Mesendoderm (in vitro differentiated cells): ENCODE data around the gene ALK.

Experiments used
- DNase-seq: peaks from one replicate; pipeline ENCODE4 v3.0.0; 2013
- H2AK5ac ChIP-seq: 2 replicates; pipeline ENCODE4 v1.6.1; 2013; ENCODE audit warnings: low read length, inconsistent platforms
- H2BK120ac ChIP-seq: 2 replicates; pipeline ENCODE4 v1.6.1; 2013; ENCODE audit warnings: low read depth, mild to moderate bottlenecking, low read length, moderate library complexity, mixed read lengths
- H2BK15ac ChIP-seq: replicated peaks from 2 replicates; pipeline ENCODE4 v1.6.1; 2013; ENCODE audit warnings: low read depth, mild to moderate bottlenecking, moderate library complexity
- H2BK5ac ChIP-seq: 2 replicates; pipeline ENCODE4 v1.6.1; 2013; ENCODE audit warnings: low read length, inconsistent platforms
- H3K18ac ChIP-seq: 2 replicates; pipeline ENCODE4 v1.6.1; 2013; ENCODE audit warnings: mild to moderate bottlenecking, low read length, mixed read lengths
- H3K23ac ChIP-seq: one replicate; pipeline ENCODE4 v1.6.1; 2013; ENCODE audit warnings: low read length
- H3K27ac ChIP-seq: 2 replicates; pipeline ENCODE4 v1.5.1; 2013; ENCODE audit warnings: low read depth, mild to moderate bottlenecking, inconsistent platforms, low read length, moderate library complexity
- H3K27me3 ChIP-seq: 2 replicates; pipeline ENCODE4 v1.6.1; 2013; ENCODE audit warnings: low read length, control low read depth, mild to moderate bottlenecking, inconsistent platforms; ENCODE audit not compliant: insufficient read depth, poor library complexity
- H3K36me3 ChIP-seq: 2 replicates; pipeline ENCODE4 v1.6.1; 2013; ENCODE audit warnings: low read length, inconsistent platforms; ENCODE audit not compliant: control insufficient read depth, insufficient read depth
- H3K4ac ChIP-seq: one replicate; pipeline ENCODE4 v1.6.1; 2013; ENCODE audit warnings: low read depth, mild to moderate bottlenecking, low read length, moderate library complexity
- H3K4me1 ChIP-seq: 2 replicates; pipeline ENCODE4 v1.6.1; 2013; ENCODE audit warnings: low read depth, low read length, inconsistent platforms; ENCODE audit not compliant: control insufficient read depth
- H3K4me2 ChIP-seq: 2 replicates; pipeline ENCODE4 v1.6.1; 2013; ENCODE audit warnings: low read length
- H3K4me3 ChIP-seq: 2 replicates; pipeline ENCODE4 v1.5.1; 2013; ENCODE audit warnings: mild to moderate bottlenecking, low read length
- H3K56ac ChIP-seq: one replicate; pipeline ENCODE4 v1.6.1; 2013; ENCODE audit warnings: low read length
- H3K79me1 ChIP-seq: 2 replicates; pipeline ENCODE4 v1.6.1; 2013; ENCODE audit warnings: low read length, inconsistent platforms
- H3K79me2 ChIP-seq: 2 replicates; pipeline ENCODE4 v1.6.1; 2013; ENCODE audit warnings: mild to moderate bottlenecking, low read length; ENCODE audit not compliant: control insufficient read depth, insufficient read depth
- H3K9ac ChIP-seq: 2 replicates; pipeline ENCODE4 v1.6.1; 2013; ENCODE audit warnings: low read length, inconsistent platforms
- H4K5ac ChIP-seq: one replicate; pipeline ENCODE4 v1.6.1; 2013; ENCODE audit warnings: low read length
- H4K8ac ChIP-seq: one replicate; pipeline ENCODE4 v1.6.1; 2013; ENCODE audit warnings: low read depth, mild to moderate bottlenecking, control low read depth, low read length, moderate library complexity
- WGBS: extraction: QIAGEN DNeasy Blood & Tissue Kit; methylation state at CpG from one replicate; pipeline ENCODE4 v1.1.7; 2013; ENCODE audit warnings: low lambda C conversion rate, missing lambda C conversion rate; ENCODE audit not compliant: insufficient coverage; ENCODE audit errors: extremely low coverage; 5-methylcytosine and 5-hydroxymethylcytosine counted together

ALK gene

GRCh38 chr2:29449499-29449898 lies 471.9 kb downstream of the ALK start:
- no peak for DNase-seq
- Histone ChIP-seq H3K79me1 (no peaks in the 10 kb centered on the region), H2BK15ac (no peak overlapping the region), H3K79me2 (no peaks in the 10 kb centered on the region), H3K4me2 (no peak overlapping the region), H3K4ac (no peak overlapping the region), H2BK120ac (no peak overlapping the region), H3K56ac (no peak overlapping the region), H3K27ac (no peak overlapping the region), H3K9ac (no peak overlapping the region), H4K5ac (no peak overlapping the region), H2BK5ac (no peak overlapping the region), H4K8ac (no peak overlapping the region), H3K23ac (no peak overlapping the region), H3K27me3 (no peaks in the 10 kb centered on the region), H3K18ac (no peak overlapping the region), H3K36me3 (no peaks in the 10 kb centered on the region), H3K4me1 (no peaks in the 10 kb centered on the region), H3K4me3 (no peak overlapping the region), H2AK5ac (no peak overlapping the region)
- no CpG with 5 or more reads among the region's 2 CpGs for WGBS

DNA sequence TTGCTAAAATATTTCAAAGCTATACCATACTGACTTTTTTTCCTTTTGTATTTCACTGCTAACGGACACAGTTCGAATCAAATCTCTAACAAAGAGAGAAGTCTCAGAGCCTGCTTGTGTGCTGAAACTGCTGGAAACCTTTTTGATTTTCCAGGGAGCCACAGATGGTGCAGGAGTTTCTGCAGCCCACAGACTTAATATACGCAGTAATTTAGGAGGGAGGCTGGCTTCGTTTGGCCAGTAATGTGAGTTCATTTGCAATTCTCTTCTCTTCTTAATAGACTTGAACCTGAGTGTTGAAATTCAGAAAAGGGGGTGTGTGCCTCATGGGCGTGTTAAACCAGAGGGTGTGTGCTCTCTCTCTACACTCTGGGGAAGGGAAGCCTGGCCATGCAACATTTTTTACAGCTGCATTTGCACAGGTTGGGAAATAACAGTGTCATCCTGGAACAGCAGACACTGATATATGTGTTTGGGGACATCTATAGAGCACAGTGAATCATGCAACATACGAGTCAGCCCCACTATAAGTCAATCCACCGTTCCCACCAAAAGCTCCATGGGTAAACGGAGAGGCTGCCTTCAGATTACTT lies 473.2 kb downstream of the ALK start:
- H3K79me1 ChIP-seq: no peaks in the 10 kb centered on the region
- H3K18ac ChIP-seq: no peak overlapping the region
- no peak overlapping the region for H2BK5ac ChIP-seq
- no peak overlapping the region for H3K4ac ChIP-seq
- H3K4me3 ChIP-seq: no peak overlapping the region
- no peak for DNase-seq
- no peak overlapping the region for H2BK120ac ChIP-seq
- H3K36me3 ChIP-seq: no peaks in the 10 kb centered on the region
- no peak overlapping the region for H3K56ac ChIP-seq
- H3K9ac ChIP-seq: no peak overlapping the region
- no peak overlapping the region for H2AK5ac ChIP-seq
- no peaks in the 10 kb centered on the region for H3K27me3 ChIP-seq
- no peaks in the 10 kb centered on the region for H3K79me2 ChIP-seq
- H3K4me1 ChIP-seq: no peaks in the 10 kb centered on the region
- H2BK15ac ChIP-seq: no peak overlapping the region
- H3K4me2 ChIP-seq: no peak overlapping the region
- no peak overlapping the region for H3K27ac ChIP-seq
- no CpG with 5 or more reads among the region's 8 CpGs for WGBS
- H4K5ac ChIP-seq: no peak overlapping the region
- H4K8ac ChIP-seq: no peak overlapping the region
- H3K23ac ChIP-seq: no peak overlapping the region

GRCh38 chr2:29447513-29447912 lies 473.9 kb downstream of the ALK start:
- Histone ChIP-seq H3K18ac (no peak overlapping the region), H3K4me2 (no peak overlapping the region), H3K27me3 (no peaks in the 10 kb centered on the region), H3K79me2 (no peaks in the 10 kb centered on the region), H2AK5ac (no peak overlapping the region), H3K27ac (no peak overlapping the region), H2BK5ac (no peak overlapping the region), H3K23ac (no peak overlapping the region), H2BK120ac (no peak overlapping the region), H3K9ac (no peak overlapping the region), H3K56ac (no peak overlapping the region), H3K4me1 (no peaks in the 10 kb centered on the region), H2BK15ac (no peak overlapping the region), H3K36me3 (no peaks in the 10 kb centered on the region), H3K4ac (no peak overlapping the region), H3K4me3 (no peak overlapping the region), H4K8ac (no peak overlapping the region), H4K5ac (no peak overlapping the region), H3K79me1 (no peaks in the 10 kb centered on the region)
- DNase-seq: no peak
- WGBS: no CpG with 5 or more reads among the region's 4 CpGs

GRCh38 chr2:29446847-29447246 lies 474.5 kb downstream of the ALK start:
- Histone ChIP-seq H4K8ac (no peak overlapping the region), H3K79me2 (no peaks in the 10 kb centered on the region), H3K4me2 (no peak overlapping the region), H4K5ac (no peak overlapping the region), H3K36me3 (no peaks in the 10 kb centered on the region), H3K4ac (no peak overlapping the region), H2BK5ac (no peak overlapping the region), H3K27me3 (no peaks in the 10 kb centered on the region), H3K56ac (no peak overlapping the region), H2AK5ac (no peak overlapping the region), H3K4me1 (no peaks in the 10 kb centered on the region), H2BK15ac (no peak overlapping the region), H2BK120ac (no peak overlapping the region), H3K23ac (no peak overlapping the region), H3K9ac (no peak overlapping the region), H3K79me1 (no peaks in the 10 kb centered on the region), H3K18ac (no peak overlapping the region), H3K4me3 (no peak overlapping the region), H3K27ac (no peak overlapping the region)
- WGBS: no CpG with 5 or more reads among the region's 4 CpGs
- DNase-seq: no peak

- Histone ChIP-seq H3K27me3 (no peaks in the 10 kb centered on the region), H3K79me2 (no peaks in the 10 kb centered on the region), H3K4me2 (no peak overlapping the region), H2BK5ac (no peak overlapping the region), H3K4me1 (no peaks in the 10 kb centered on the region), H2AK5ac (no peak overlapping the region), H3K18ac (no peak overlapping the region), H4K8ac (no peak overlapping the region), H4K5ac (no peak overlapping the region), H3K56ac (no peak overlapping the region), H3K36me3 (no peaks in the 10 kb centered on the region), H3K4me3 (no peak overlapping the region), H3K23ac (no peak overlapping the region), H3K4ac (no peak overlapping the region), H3K27ac (no peak overlapping the region), H2BK120ac (no peak overlapping the region), H3K79me1 (no peaks in the 10 kb centered on the region), H3K9ac (no peak overlapping the region), H2BK15ac (no peak overlapping the region)
- WGBS: no CpG with 5 or more reads among the region's 3 CpGs
- DNase-seq: no peak
Measured at GRCh38 chr2:29444150-29444549, 477.2 kb downstream of the ALK start.

- no CpG with 5 or more reads among the region's 4 CpGs for WGBS
- Histone ChIP-seq H3K27ac (no peak overlapping the region), H2BK5ac (no peak overlapping the region), H2AK5ac (no peak overlapping the region), H3K9ac (no peak overlapping the region), H3K4me2 (no peak overlapping the region), H3K27me3 (no peaks in the 10 kb centered on the region), H3K4me1 (no peaks in the 10 kb centered on the region), H4K5ac (no peak overlapping the region), H3K18ac (no peak overlapping the region), H3K4ac (no peak overlapping the region), H2BK15ac (no peak overlapping the region), H3K4me3 (no peak overlapping the region), H4K8ac (no peak overlapping the region), H2BK120ac (no peak overlapping the region), H3K23ac (no peak overlapping the region), H3K56ac (no peak overlapping the region), H3K79me1 (no peaks in the 10 kb centered on the region), H3K79me2 (no peaks in the 10 kb centered on the region), H3K36me3 (no peaks in the 10 kb centered on the region)
- DNase-seq: peak; percentile 45
Measured at GRCh38 chr2:29443627-29444026, 477.8 kb downstream of the ALK start.
